ENCODE results near the gene ANAPC16.
"Not testable (repeated sequence)": the region's sequence is repeated elsewhere in the genome, so short reads cannot be mapped to it uniquely, and the experiment has no call there.

Gene ANAPC16

GRCh38 chr10:72263613-72264241 is 47.9 kb downstream of the ANAPC16 start:
- no peak for DNase-seq (ENCODE audit: low spot score)

DNA sequence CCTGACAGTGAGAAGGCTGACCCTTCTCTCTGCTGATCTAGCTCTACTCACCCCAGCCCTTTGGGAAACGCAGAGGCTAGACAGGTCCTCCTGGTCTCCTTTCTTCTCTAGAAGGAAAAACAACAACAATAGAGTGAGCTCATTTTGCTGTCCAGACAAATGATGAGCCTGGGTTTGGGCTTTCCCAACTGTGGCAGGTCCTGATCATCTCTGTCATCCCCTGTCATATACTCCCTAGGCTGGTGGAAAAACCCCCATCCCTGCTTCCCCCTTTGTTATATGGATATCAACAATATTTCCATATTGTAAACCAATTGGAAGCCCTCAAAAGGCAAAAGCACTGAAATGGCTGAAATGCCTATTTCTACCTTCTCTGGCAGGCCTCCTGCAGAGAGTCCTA is 48.7 kb downstream of the ANAPC16 start:
- DNase-seq (ENCODE audit: low spot score), result no peak

- no peak for DNase-seq (ENCODE audit: low spot score)
Measured at GRCh38 chr10:72265508-72265907, 49.7 kb downstream of the ANAPC16 start.

GRCh38 chr10:72265990-72266865 is 50.4 kb downstream of the ANAPC16 start:
- DNase-seq (ENCODE audit: low spot score), result no peak

DNA sequence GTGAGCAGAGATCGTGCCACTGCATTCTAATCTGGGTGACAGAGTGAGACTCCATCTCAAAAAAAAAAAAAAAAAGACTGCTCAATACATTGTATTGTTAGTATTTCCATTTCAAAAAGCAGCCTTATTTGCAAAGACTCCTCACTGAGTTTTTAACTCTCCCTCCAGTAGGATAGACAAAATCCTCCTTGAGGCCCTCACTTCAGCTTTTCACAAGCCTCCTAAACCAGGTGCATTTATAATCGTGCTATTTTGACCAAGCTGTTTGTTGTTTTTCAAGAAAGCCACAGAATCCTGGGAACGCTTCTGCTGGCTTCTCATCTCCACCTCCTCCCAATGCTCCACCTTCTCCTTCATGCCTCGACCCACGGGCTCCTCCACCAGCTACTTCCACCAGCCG is 51.6 kb downstream of the ANAPC16 start:
- no peak for DNase-seq (ENCODE audit: low spot score)

- DNase-seq (ENCODE audit: low spot score), result no peak
Measured at GRCh38 chr10:72267819-72268399, 52.1 kb downstream of the ANAPC16 start.

DNA sequence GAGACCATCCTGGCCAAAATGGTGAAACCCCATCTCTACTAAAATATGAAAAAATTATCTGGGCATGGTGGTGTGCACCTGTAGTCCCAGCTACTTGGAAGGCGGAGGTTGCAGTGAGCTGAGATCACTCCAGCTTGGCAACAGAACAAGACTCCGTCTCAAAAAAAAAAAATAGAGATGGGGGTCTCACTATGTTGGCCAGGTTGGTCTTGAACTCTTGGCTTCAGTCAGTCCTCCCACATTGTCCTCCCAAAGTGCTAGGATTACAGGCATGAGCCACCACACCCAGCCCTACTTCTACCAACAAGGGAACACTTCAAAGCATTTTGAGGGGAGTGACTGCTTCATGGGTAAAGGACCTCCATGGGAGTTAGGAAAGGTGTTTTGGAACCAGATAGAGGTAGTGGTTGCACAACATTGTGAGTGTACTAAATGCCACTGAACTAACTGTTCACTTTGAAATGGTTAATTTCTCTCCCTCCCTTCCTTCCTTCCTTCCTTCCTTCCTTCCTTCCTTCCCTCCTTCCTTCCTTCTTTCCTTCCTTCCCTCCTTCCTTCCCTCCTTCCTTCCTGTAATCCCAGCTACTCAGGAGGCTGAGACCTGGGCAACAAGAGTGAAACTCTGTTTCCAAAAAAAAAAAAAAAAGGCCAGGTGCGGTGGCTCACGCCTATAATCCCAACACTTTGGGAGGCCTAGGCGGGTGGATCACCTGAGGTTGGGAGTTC is 52.8 kb downstream of the ANAPC16 start:
- DNase-seq (ENCODE audit: low spot score), result not testable (repeated sequence)

- no peak for DNase-seq (ENCODE audit: low spot score)
Measured at GRCh38 chr10:72270607-72271281, 54.9 kb downstream of the ANAPC16 start.

DNA sequence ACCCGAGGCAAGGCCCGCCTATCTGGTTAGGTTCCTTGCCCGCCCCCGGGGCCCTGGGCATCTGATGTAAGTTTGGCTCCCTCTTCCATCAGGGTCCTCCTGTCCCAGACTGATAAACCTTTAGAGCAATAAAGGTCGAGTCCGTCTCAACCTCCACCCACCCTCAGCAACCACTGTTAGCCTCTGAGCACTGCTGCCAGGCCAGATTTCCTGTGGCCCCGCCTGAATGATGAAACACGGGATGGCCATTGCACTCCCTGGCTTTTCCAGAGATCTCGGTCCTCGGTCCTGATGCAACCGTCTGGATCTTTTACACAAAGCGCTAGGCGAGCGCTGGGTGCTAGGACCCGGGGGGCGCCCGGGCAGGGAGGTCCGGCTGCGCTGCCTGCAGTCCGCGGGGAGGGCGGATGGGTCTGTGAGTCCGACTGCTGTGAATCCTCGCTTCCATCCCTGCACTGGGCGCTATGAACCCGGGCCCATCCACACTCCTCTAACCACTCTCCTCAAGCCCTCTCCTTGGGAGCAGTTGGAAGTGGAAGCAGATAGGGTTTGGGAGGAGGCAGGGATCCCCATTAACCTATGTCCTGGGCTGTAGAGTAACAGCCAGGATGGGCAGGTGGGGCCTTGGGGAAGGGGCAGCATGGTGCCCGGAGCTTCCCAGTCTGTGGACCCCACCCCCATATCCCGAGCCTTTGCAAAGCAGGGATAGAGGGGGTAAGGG is 57.0 kb downstream of the ANAPC16 start:
- DNase-seq (ENCODE audit: low spot score), result peak; percentile 91

DNA sequence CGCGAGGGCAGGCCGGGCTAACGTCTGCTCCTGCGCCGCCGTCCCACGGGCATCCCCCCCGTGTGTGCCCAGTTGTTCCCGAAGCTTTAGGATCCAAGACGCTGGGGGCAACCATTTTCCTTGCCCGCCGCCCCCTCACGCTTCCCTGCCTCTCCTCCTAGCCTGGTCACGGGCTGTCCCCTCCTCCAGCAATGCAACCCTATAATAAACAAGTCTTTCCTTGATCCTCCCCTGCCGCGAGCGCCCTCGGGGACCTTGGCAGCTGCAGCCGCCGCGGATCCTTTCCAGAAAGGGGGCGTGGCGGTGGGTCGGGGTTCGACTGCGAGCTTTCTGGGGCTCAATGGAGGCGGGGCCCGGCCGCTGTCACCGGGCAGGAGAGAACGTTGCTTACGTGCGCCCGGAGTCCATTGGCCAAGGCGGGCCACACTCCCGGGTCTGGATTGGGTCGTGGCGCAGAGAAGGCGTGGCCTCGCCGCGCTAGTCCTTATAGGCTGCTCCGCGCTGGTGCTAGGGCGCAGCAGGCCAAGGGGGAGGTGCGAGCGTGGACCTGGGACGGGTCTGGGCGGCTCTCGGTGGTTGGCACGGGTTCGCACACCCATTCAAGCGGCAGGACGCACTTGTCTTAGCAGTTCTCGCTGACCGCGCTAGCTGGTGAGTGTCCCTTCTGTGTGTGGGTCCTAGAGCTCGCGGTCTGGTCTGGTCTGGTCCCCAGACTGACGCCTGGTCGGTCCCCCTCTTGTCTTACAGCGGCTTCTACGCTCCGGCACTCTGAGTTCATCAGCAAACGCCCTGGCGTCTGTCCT is 57.8 kb downstream of the ANAPC16 start, which contains the start of gene DDIT4:
Gene DDIT4, plus strand, starts transcription at position 515 of the 803 bp plus-strand sequence. CDS start 293 bp downstream, outside the sequence.
- peak; percentile 99 for DNase-seq (ENCODE audit: low spot score)

DNA sequence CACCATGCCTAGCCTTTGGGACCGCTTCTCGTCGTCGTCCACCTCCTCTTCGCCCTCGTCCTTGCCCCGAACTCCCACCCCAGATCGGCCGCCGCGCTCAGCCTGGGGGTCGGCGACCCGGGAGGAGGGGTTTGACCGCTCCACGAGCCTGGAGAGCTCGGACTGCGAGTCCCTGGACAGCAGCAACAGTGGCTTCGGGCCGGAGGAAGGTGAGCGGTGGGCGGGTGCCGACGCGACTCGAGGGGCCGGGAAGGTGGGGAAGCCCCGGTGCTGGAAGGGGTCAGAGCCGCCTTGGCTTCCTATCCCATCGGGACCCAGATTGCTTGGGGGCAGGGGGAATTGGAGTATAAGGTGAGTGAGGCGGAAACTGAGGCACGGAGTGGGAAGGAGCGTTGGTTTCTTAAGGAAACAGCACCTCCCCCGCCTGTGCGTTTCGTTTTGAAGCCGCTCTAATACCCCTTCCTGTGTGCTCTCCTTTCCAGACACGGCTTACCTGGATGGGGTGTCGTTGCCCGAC is 58.5 kb downstream of the ANAPC16 start:
- DNase-seq (ENCODE audit: low spot score), result peak; percentile 55

DNA sequence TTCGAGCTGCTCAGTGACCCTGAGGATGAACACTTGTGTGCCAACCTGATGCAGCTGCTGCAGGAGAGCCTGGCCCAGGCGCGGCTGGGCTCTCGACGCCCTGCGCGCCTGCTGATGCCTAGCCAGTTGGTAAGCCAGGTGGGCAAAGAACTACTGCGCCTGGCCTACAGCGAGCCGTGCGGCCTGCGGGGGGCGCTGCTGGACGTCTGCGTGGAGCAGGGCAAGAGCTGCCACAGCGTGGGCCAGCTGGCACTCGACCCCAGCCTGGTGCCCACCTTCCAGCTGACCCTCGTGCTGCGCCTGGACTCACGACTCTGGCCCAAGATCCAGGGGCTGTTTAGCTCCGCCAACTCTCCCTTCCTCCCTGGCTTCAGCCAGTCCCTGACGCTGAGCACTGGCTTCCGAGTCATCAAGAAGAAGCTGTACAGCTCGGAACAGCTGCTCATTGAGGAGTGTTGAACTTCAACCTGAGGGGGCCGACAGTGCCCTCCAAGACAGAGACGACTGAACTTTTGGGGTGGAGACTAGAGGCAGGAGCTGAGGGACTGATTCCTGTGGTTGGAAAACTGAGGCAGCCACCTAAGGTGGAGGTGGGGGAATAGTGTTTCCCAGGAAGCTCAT is 59.0 kb downstream of the ANAPC16 start:
- DNase-seq (ENCODE audit: low spot score), result peak; percentile 59

DNA sequence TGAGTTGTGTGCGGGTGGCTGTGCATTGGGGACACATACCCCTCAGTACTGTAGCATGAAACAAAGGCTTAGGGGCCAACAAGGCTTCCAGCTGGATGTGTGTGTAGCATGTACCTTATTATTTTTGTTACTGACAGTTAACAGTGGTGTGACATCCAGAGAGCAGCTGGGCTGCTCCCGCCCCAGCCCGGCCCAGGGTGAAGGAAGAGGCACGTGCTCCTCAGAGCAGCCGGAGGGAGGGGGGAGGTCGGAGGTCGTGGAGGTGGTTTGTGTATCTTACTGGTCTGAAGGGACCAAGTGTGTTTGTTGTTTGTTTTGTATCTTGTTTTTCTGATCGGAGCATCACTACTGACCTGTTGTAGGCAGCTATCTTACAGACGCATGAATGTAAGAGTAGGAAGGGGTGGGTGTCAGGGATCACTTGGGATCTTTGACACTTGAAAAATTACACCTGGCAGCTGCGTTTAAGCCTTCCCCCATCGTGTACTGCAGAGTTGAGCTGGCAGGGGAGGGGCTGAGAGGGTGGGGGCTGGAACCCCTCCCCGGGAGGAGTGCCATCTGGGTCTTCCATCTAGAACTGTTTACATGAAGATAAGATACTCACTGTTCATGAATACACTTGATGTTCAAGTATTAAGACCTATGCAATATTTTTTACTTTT is 59.7 kb downstream of the ANAPC16 start:
- DNase-seq (ENCODE audit: low spot score), result no peak

GRCh38 chr10:72276013-72276387 is 60.2 kb downstream of the ANAPC16 start:
- DNase-seq (ENCODE audit: low spot score), result no peak

- no peak for DNase-seq (ENCODE audit: low spot score)
Measured at GRCh38 chr10:72276421-72277339, 60.9 kb downstream of the ANAPC16 start.

DNA sequence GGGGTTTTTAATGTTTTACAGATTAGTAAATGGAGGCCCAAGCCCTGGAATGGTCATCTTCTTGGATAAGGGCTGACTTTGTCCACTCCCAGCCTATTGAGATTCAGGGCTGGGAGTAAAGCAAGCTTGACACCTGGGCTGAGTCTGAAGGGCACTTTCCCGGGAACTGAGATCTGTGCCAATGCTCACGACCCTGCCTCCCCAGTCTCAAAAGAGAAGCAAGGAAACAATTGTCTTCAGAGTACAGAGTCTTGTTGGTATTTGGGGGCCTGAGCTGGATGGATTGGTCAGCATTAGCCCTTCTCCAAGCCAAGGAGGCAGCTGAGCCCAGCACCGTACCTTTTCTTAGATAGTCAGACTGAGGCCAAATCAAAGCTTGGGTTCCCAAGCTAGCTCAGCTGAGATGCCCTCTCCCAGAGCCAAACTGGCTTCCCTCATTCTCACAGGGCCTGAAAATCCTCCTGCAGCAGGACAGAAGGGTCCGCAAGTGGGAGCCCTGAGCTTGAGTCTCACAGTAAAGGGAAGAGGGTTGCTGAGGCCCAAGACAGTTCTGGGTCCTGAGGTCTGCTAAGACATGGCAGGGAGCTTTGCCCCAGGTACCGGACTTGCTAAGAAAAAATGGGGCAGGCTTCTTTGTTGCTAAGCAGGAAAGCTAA is 61.7 kb downstream of the ANAPC16 start:
- DNase-seq (ENCODE audit: low spot score), result no peak

DNA sequence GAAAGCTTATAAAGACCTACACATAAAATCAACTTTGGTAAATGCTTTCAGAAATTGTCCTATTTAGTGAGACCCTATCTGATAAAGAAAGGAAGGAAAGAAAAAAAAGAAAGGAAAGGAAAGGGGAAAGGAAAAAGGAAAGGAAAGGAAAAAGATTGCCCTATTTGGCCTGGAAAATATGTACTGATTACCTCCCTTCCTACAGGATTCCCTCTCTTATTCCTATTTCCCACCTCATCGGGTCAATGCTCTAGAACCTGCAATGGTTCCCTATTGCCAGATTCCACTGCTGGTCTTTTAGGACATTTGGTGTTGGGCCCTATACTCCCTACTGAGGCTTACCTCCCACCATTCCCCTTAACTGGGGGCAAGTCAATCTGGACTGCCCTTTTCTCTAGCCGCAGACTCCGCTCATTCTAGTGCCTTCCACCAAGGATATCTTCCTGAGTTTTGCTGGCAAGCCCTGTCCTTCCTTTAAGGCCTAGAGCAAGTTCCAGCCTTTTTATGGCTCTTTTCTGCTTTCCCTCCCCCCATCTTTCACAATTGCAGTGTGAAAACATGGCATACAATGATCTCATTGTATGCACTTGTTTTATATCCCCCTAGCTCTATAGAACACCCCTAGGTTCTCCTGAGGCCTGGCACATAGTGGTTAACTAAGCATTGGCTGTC is 62.3 kb downstream of the ANAPC16 start:
- DNase-seq (ENCODE audit: low spot score), result no peak

All from AG08396 (cell line).